Stimulated activated CD8-positive, alpha-beta memory T cell treated with anti-CD3 and anti-CD28 coated beads, Interleukin-7, amount 100 ng/mL, for 4 hours (primary cell): Measurements from ENCODE around the gene BOC.

Experiments used
- DNase-seq, 2 donors: peaks; one replicate each; pipeline ENCODE4 v3.0.0-alpha.2; 2020; ENCODE audit warnings: low read depth in 2 of 2

BOC gene

DNA sequence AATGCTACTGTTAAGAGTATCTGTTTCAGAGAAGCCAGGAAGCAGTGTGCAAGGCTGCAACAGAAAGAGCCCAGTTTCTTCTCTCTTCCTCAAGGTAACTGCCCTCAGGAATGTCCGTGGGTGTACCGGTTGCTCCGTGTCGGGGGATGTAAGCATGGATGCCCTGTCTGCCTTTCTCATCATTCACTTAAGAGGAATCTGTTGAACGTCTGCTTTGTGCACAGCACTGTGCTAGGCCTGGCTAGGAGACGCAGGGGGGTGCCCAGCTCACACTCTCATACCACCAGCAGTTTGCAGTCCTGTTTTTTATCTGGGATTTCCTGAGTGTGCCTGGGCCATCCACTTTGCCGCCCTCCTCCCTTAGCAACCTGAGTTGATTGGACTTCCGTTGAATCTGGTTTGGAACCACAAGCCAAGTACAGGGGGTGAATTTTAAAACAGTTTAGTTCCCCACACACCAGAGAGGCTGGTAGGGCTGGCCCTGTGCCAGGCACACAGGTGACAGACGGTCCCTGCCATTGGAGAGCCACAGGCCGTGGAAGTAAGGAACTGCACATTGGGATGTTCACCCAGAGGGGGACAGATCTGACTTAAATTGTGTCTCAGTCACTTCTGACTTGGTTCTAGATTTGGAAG is 11.2 kb downstream of the BOC start:
- DNase-seq, result no peak

DNA sequence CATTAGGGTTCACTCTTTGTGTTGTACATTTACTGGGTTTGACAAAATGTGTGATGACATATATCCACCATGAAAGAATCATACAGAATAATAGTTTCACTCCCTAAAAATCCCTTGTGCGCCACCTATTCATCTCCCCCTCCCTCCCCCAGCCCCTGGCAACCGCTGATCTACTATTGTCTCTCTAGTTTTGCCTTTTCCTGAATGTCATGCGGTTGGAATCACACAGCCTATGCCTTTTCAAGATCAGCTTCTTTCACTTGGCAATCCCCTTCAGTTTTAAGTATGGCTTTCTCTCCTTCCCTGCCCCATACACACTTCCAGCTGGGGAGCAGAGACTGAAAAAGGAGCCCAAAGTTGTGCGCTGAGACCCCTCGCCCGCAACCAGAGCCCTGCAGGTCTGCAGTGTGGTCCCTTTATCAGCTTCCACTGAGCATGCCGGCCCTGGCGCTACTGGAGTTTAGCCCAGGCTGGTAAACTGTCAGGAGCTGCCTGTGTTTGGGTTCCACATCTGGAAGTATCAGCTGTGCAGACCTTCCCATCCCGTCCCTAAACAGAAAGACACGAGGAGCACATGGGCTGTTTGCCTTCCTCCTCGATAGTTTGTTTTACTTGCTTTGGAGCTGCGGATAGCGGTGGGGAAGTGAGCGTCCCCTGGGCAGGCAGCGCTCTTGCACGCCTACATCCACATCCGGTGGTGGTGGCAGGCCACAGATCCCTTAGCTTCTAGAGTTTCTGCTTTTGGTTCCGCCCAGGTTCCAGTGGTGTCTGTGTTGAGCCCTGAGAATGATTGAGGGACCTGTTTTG is 12.3 kb downstream of the BOC start:
- DNase-seq, result peak; percentile 2 to 3

DNA sequence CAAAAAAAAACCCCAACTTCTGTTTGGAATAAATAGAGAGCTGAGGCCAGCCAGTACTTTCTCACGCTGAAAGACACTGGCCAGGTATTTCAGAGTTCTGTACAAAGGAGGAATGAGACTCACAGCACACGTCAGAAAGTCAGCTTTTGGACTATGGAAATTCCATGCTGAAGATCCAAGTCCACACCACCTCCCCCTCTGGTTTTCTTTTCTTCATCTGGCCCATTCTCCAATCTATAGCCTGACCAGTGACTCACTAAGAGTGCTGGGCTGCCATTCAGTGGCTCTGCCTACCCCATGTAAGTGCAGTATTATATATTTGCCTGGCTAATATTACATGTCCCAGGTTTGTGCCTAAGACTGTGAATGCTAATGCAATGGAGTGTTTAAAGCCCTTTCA is 13.9 kb downstream of the BOC start:
- no peak for DNase-seq

DNA sequence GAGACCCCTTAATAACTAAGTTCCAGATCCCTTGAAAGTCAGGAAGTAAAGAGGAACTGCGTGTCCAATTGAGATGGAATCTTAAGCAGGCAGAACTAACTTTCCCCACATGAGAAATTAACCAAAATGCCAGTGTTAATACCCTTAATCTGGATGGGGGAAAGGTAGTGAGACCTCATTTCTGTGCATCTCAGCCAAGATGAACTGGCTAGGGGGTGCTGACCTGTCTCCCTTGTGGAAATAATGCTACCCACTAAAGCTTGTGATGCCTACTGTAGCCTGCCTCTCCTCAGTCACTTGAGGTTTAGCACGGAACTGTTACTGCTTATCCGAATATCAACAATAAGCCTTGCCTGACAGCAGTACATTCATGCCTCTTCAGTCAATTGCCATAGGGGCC is 15.1 kb downstream of the BOC start:
- DNase-seq, result no peak

DNA sequence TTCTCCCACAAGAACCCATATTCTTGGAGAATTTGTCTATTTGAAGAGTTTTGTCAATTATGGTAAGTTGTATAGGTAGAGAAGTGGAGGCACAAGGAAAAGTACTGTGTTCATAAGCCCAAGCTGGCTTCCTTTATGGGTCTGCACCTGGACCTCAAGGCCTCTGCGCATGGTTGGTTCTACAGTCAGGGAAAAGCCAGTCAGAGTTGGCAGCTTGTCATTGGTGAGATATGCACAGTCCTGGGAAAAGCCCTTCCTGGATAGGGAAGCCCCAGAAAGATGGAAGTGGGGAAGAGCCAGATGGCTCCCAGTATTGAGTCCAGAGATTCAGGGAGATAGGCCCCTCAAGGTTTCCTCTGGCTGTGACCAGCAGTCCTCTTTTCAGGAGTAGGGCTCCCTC is 15.8 kb downstream of the BOC start:
- no peak for DNase-seq

DNA sequence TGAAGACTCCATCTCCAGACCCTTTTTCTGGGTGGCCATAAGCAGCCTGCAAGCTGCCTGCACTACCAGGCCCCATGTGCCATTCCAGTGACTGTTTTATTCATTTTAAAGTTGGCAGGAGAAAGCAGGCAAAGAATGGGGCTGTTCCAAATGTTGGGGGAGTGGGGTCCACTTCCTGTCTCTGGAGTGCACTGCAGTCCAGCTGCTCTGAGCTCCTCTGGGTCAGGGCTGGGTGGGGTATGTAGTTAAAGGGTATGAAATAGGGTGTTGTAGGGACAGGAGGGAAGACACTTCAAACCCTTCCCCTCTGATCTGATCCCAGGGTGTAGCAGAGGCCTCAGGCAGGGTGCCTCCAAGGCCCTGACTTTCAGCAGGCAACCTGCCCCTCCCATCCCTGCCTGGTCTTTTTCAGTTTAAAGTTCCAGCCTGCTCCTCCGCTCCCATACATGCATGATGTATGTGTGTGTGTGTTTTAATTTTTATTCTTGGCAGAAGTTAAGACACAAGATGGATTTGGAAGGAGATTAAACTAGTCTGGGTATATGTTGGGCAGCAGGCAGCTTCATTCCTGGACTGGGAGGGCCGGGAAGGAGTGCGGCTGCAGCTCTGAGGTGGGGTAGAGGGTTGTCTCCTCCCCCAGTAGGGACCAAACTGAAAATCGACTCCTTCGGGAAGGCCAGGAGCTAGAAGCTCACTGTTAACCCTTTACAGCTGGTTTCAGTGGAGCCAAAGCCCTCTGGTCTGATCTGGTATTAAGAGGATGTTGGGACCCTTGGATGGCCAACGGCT is 17.3 kb downstream of the BOC start:
- DNase-seq, result no peak

DNA sequence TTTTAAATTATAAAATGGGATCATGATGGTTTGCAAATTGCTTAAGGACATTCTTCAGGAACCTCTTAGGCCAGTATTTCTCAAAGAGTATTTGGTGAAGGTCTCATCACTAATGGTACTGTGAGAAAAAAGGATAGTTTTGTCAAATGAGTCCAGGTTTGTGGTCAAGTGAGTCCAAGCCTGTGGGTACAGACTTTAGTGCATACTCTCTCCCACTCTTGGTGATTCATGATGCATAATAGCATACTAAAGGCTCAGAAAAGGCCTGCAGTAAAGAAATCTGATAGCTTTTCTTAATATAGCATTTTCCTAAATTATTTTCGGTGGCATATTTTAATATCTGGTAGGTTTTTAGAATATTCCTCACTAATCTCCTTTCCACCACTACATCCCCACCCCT is 20.0 kb downstream of the BOC start:
- DNase-seq, result no peak

- DNase-seq, result no peak
Measured at GRCh38 chr3:113231827-113232253, 20.5 kb downstream of the BOC start.

DNA sequence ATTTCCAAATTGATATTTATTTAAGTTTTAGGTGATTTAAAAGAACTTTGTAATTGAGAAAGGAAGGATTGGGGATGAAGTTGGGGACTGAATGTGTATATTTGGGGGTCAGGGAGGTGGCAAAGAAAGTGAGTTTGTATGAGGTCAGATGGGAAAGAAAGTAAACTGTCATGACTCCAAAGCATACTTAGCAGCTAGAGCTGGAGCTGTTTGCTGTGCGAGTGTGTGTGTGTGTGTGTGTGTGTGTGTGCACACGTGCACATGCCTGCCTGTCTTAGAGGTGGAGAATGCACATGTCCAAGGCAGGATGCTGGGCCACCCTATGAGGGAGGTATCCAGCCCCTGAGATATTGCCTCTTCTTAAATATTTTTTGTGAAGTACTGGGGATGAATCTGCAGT is 21.0 kb downstream of the BOC start:
- DNase-seq, result no peak

GRCh38 chr3:113233497-113233896 is 22.1 kb downstream of the BOC start:
- DNase-seq, result no peak

DNA sequence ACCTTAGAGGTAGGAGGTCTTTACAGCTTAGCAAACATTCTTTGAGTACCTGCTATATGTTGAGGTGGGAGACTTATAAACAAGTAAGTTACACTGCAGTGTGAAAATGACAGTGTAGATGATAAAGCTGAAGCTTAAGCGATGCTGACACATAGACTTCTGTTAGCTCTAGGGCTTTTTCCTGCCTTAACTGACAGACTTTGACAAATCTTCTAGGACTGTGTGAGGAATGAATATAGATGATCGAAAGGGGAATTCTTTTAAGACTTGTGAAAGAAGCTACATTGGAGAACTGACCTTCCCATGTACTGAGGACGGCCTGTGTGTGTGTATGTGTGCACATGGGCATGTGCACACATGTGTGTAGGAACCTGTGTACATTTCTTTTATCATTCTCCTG is 22.7 kb downstream of the BOC start:
- DNase-seq, result no peak

GRCh38 chr3:113234688-113235260 is 23.4 kb downstream of the BOC start:
- no peak for DNase-seq

GRCh38 chr3:113238503-113238902 is 27.1 kb downstream of the BOC start:
- no peak for DNase-seq

DNA sequence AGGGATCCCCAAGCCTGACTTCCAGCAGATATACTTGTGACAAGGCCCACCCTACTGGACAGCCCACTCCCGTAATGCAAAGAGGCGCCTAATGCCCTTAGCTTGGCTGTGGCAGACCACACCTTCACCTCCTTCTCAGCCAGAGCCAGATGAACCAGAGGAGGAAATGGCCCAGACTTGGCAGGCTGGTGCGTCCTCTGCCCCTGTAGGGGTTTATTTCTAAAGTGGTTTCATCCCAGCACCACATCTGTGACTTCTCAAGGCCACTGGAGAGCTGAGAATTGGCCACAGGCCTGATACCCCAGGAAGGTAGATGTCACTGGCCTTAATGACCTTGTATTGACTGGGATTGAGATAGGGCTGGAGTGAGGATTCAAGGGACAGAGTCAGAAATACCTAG is 29.5 kb downstream of the BOC start:
- DNase-seq, result no peak

DNA sequence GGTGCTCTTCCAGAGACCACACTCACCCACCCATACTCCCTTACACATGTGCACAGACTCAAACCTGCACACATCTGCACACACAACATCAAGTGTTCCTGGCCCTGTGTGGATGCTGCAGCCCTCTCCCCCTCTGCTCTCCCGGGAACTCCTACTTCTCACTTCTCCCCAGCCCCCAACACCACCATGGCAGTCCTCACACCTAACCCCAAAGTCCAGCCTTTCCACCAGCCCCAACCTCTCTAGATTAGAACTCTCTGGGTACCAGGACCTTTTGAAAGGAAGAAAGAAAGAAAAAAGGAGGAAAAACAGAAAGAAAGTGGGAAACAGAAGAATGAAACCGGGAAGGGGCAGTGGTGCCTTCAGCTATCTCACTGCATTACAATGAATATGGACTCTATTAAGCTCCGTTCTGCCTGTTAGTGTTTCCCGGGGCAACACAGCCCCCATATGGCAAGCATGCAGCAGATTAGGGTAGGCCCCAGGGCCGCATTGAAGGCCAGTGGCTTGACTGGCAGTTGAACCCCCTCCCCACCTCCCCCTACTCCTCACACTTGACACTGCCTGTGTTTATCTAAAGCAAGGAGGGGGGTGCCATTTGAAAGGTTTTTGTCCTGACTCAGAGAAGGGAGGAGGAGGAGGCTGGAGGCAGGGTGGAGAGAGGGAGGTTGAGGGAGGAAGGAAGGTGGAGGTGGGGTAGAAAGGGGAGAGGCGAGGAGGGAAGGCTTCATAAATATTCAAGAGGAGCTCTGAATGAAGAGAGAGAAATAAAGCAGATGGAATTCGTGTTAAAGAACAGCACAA is 30.1 kb downstream of the BOC start:
- no peak for DNase-seq

- no peak for DNase-seq
Measured at GRCh38 chr3:113242096-113242581, 30.8 kb downstream of the BOC start.

DNA sequence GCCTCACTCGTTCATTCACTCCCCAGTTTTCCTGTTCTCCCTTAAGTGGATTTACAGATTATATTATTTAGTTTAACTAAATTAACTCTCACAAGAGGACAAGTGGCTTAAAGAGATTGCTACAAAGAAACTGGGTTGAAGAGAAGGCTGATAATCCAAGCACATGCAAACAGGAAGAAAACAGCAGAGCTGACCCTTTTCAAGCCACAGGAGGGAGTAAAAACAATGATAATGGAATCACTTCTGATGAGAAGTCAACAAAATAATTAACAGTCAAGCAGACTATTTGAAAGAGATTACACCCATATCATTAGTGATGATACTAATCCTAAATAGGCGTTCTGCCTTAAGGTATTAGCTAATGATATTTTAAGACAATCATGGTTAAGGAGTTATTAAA is 31.7 kb downstream of the BOC start:
- no peak for DNase-seq

DNA sequence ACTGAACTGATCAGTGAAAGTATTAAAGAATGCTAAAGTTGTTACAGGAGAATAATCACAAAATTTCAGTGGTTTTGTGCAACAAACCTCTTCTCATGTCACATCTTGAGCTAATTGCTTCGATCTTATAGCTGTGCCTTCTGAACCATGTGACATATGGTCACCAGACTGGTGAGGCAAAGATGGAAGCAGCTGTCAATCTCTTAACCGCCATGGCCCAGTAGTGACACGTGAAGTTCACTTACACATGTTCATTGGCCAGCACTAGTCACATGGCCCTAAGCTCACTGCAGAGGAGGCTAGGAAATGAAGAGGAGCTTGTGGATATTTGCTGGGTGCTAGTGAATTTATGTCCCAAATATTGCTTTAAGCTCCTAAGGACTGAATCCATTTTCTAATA is 32.5 kb downstream of the BOC start:
- no peak for DNase-seq

DNA sequence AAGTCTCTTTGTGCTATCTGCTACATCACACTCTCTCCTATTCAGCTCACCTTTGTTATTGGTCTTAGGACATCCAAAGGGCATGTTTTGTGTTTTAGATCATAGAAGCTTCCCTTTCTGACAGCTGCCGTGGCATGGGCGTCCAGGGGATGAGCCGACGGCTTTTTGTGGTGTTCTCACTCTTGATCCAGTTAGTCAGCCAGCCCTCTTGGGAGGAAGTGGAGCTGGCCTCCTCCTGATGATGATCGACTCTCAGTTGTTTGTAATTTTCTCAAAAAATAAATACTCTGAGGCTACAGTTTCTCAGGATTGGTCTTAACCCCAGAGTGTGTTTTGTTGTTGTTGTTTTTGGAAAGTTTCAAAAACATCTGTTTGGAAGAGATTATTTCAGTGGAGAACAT is 34.4 kb downstream of the BOC start:
- DNase-seq, result no peak

- DNase-seq, result no peak
Measured at GRCh38 chr3:113247068-113247467, 35.7 kb downstream of the BOC start.

GRCh38 chr3:113247675-113248458 is 36.5 kb downstream of the BOC start:
- no peak for DNase-seq
